GM19455 (cell line): ENCODE data around the gene SP2.

Source experiments
- ATAC-seq: cut with Tn5 transposase; IDR thresholded peaks from one replicate; pipeline ENCODE4 v1.9.1; 2021; ENCODE audit not compliant: unreplicated experiment

The SP2 gene

DNA sequence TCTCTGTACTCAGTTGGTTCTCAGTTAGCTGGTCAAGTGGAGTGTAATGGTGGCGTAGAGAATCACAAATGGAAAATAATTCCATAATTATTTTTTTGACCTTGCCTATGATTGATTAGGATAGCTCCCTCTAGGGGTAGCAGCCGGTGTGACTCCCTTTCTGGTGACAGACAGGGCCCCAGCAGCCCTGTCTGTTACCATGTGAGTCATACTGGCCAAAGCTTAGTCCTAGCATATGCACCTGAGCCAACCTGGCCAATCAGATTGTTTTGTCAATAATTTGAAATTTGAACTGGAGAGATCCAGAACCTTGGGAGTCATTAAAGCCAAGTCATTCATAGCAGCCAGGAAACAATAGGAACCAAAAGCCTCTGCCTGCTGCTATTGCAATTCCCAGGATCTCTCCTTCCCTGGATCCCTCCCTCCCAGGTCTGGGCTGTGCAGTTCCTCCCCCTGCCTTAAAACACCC is 50.9 kb downstream of the SP2 start:
- ATAC-seq = no peak

DNA sequence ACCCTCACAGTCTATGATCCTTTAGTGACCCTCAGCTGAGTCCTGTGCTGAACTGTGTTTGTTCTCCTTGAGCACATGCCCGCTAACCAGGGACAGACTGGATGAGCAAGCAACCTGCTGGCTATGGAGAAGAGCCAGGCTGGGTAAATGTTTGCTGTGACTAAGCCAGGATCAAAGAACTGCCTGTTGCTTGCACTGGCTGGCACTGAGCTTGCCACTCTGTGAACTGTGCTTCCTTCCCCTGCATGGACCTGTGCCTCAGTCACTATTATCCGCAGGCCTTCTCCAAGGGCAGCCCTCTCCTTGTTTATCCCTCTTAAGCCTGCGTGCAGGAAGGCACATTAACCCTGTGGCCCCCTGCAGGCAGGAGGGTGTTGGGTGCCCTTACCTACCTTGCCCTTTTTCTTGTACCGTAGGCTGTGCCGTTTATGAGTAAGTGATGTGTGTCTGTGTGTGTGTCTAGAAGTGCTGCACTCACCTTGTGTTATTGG is 52.7 kb downstream of the SP2 start:
- no peak for ATAC-seq

DNA sequence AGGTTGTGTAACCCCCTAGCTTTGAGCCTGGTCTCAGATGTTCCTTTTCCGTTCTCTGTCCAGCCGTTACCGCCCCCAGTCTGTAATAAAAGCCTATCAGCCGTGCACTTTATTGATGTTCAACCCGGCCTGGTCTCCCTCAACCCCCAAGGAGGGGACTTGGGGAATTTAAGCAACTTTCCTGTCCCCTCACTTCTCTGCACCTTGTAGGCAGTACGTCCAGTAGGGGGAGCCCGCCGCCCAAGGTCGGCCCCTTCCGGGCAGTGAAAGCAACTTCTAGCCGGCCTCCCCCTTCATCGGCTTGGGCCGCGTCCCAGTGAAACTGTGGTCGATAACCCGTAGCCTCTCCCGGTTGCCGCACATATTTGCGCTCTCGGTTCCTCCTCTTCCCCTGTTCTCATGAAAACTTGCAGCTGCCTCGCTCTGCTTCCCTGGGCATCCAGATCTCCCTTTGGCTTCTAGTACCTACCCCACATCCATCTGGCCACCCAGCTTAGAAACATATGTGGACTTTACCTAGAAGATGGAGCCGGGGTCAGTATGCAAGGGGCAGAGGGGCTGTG is 53.2 kb downstream of the SP2 start:
- peak; percentile 65 for ATAC-seq

DNA sequence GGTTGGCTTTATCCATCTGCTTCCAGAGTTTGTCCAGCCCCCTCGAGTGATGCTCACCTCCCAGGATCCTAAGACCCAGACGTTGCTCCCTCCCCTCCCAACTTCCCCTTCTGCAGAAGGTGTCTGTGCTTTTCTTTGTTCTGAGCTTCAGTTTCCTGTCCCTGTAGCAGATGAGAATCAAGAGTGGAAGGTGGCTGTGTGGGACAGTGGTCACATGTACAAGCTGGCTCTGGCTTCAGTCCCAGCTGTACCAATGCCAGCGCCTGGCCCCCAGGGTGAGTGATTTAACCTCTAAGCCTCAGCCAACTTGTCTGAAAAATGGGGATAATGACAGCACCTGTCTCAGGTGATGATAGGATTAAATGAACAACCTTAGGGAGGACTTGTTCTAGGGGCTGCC is 53.9 kb downstream of the SP2 start:
- ATAC-seq = no peak

DNA sequence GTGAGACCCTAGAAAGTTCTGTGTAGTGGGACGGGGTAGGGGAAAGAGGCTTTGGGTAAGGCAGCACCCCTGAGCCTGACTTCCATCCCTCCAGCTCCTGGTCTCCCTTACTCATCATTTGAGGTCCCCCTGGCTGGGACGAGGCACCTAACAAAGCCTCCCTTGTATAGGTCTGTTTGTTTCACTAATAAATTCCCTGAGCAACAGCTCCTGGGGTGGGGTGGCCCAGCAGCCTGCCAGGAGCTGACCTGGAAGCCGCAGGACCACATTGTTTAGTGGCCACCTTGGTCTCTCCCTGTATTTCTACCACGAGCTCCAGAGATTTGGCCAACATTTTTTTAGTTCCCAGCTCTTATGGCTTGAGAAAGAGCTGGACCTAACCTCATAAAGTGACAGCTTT is 54.4 kb downstream of the SP2 start:
- no peak for ATAC-seq

DNA sequence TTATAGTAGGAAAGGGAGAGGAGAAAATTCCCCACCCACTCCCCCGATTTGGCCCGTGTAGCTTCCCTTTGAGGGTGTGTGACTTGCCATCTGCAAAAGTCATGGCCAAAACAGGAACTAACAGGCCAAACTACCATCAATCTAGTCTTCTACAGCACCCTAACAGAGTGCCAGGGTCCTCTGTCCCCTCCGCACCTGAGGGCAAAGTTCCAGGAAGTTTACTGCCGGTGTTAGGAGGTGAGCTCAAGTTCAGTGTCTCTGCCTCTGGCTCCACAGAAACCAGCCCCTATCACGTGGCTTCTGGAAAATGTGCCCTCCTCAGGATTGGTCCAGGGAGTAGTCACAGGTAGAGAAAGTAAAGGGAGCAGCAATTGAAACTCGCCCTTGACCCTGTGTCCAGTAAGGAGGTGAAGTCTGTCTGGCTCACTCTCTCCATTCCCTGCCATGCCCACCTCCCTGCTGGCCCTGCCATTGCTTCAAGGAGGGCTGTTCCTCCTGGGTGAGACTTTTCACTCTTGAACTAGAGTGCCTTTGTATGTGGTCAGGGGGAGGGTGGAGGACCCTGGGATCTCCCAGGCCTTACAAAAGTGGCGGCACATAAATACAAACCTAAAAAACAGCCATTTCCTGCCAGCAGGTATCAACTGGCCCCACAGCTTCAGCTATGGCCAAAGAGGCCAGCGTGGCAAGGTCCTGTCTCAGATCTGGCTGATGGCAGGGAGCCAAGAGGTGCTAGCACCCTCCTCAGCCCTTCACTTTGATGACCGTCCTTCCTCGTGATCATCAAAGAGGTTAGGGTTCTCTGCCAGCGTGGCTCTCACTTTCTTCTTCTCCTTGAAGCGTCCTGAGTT is 56.4 kb downstream of the SP2 start:
- no peak for ATAC-seq

DNA sequence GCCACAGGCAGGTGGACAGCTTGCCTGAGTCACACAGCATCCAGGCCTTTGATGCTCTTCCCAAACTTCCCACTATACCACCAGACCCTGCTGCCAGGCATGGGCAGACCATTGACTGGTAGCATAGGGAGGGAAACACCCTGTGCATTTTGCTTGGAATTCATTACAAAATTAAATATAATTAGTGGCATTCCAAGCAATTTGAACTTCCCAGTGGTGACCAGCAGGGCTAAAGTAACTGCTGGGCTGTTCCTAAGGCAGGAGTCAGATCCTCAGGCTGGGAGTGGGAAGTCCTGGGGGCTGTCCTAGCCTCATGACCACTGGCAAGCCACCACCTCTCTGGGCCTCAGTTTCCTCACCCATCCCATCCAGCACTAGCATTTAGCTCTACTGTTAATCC is 57.9 kb downstream of the SP2 start:
- no peak for ATAC-seq

DNA sequence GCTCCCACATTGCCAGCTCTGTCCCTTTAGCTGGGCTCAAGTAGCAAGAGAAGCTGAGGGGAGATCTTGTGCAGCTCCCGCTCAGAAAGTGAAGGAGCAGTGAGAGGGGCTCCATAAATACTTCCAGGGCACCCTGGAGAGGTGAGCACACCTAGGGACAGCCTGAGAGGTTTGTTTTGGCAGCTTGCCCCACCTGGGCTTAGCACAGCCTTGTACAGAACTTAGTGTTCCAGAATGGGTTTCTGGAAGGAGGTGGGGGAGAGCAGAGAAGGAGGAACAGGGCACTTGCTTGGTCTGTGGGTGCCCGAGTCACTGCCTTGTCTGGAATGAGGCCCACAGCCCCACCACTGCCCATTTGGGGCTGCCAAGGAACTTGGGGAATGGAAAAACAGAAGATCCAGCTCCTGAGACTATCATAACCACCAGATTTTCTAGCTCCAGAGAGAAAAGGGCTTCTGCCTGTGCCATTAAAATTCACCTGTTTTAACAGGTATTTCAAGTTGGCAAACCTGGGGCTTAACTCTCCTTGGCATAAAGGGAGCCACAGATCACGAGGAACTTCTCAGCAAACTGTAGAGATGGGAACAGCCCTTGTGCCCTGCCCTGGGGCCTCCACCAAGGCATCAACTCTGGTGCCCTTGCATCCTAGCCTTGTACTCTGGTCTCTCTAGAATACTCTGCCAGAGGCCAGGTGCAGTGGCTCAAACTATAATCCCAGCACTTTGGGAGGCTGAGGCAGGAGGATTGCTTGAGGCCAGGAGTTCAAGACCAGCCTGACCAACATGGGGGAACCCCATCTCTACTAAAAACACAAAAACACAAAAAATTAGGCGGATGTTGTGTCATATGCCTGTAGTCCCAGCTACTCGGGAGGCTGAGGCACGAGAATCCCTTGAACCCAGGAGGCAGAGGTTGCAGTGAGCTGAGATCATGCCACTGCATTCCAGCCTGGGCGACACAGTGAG is 59.7 kb downstream of the SP2 start:
- no peak for ATAC-seq

DNA sequence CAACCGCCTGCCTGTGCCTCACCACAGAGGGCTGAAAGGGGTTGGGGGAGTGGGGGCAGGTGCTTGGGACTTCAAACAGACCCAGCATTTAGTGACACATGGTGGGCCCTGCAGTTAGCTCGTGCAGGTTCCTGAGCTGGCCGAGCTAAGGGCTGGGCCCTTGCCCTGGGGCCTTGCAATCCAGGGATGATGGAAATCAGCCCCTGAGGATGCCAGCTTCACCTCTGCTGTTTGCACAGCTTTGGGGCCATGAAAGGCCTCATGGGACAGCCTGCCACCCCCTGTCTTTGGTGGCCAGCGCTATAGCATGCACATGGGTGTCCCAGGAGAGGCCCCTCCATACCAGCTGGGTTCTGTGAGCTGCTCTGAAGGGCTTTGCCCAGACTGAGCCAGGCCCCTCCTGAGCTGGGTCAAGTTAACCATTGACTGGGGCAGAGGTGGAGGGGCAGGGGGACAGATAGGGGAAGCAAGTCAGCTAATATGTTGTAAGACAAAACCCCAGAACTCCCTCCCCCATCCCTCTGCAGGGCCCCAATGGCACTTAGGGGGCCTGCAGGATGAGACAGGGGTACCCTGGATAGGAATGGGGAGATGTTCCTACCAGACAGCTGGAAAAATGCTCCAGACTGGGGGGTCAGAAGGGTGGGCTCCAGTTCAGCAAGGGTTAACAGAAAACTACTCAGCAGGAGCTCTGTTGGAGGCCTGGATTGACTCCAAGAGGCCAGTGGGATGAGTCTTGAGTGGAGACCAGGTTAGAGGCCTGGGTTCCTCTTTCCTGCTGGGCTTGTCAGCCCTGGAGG is 61.0 kb downstream of the SP2 start:
- ATAC-seq = no peak

DNA sequence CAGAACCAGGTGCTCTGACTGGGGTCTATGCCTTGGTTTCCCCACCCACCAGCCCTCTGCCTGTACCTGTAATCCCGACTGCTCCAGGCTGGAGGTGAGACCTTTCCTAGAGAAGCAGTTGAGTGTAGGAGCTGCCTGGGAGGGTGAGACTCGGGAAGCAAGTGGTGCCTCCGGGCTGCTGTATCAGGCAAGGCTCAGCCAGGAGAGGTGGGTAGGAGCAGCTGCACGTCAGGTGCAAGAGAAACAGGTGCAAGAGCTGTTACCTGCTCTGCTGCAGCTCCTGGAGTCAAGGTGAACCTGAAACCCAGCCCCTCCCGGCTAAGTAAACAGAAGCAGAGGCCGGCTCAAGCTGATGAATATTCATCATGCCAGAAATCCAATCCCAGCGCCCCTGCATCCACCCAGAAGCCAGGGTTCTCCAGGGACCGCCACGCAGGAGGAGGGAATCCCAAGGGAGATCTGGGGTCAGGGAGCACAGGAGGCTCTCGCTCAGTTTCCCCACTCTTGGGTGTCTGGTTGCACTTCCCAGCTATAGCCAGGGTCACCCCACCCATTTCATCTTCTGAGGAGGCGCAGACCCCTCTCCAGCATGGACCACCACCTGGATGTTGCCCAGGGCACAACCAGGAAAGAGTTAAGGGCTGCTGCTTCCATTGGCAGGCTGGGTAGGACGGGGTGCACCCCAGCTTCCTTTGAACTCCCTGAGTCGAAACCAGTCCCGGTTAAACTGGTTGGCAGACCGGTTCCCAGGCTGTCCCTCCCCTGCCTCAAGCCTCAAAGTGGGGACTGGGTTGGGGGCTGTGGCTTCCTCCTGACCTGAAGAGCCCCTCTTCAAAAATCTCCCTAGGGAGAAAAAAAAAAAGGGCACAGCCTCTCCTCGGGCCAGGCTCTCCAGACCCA is 61.8 kb downstream of the SP2 start, which contains the start of gene PRR15L:
Gene PRR15L (minus strand): TSS at position 293 of the 900 bp plus-strand sequence. CDS start 4,649 bp downstream, outside the sequence.
- no peak for ATAC-seq

DNA sequence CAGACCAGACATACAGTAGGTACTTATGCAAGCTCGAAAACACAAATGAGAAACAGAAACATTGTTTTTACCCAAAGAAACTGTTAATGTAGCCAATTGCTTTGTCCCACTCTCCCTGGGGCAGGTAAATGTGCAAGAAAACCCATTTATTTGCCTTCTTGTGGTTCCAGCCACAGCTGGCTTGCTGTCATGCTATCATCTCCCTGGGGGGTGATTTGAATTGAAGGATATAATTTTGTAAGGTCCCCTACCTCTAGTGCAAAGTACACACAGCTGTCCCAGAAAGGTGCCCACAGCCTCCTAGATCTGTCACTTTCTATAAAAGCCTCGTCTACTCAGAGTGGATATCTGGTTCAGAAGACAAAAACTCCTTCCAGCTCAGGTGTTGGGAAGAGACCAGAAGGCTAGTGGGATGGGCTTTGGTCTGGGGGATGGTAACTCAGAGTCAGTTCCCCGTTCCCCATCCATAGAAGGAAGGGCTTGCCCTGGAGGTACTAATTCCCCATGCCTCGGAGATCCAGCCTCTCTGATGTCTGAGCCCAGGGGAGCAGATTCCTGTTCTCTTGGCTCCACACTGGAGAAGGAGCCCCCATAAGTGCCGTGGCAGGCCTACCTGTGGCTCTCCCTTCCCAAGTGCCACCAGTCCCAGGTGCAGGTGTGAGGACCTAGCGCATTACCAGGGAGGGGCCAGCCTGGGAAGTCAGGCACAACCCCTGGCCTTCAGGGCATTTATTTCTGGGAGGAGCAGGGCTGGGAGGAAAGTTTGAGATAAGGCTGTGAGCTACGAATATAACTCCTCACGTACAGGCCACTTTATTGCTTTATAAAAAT is 64.0 kb downstream of the SP2 start:
- no peak for ATAC-seq

DNA sequence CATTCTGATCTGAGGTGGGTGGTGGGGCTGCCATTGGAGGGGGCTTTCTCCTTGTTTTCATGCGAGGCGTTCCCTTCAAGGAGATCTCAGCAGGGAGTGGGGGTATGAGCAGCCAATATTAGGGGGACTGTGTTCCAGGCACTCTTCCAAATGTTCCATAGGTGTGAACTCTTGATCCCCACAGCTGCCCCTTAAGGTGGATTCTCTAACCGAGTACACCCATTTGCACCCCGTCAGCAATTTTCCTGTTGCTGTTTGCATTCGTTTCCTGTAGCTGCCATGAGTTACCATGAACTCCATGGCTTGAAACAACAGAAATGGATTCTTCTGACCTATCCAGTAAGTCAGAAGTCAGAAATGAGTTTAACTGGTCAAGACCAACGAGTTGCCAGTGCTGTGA is 65.4 kb downstream of the SP2 start:
- no peak for ATAC-seq

DNA sequence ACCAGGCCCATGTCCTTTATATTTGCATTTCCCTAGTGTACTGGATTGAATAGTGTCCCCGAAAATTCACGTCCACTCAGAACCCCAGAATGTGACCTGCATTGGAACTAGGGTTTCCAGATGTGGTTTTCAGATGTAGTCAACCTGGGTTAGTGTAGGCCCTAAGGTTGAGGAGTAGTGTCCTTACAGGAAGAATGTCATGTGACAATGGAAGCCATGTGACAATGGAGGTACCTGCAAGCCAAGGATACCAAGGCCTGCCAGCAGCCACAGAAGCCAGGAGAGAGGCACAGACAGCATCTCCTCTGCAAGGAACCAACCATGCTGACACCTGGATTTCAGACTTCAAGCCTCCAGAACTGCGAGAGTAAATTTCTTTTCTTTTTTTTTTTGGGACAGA is 66.9 kb downstream of the SP2 start:
- ATAC-seq = no peak

DNA sequence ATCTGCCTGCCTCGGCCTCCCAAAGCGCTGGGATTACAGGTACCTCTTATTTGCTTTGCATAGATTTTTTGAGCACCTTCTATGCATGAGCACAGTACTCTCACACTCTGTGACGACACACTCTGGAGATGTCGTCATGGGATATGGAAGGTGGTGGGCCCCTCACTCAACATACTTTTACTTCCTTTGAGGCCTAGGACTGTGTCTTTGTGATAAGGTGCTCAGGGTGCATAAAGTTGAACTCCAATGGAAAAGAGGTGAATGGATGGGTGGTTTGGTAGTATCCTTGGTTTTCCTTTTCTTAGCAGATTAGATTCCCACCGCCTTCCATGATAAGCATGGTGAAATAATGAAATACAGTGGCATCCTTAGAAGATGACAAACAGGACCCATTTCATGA is 68.8 kb downstream of the SP2 start:
- ATAC-seq = no peak

DNA sequence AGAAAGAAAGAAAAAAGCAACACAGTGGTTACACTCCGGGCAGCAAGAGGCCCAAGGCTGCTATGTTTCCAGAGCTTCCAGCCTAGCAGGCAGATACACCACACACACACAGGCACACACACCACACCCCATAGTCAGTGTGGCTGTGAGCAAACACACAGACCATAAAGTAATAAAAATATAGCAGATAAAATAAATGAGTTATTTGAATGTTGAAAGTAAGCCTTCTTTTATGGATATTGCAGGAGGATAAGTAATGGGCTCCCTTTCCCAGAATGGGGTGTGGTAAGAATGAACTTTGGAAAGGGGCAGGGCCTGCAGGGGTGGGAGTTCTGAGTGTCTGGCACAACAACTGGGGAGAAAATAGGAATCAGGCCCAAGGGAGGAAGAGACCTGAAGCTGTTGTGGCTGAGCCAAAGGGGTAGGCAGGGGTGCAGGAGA is 70.1 kb downstream of the SP2 start:
- ATAC-seq = no peak

DNA sequence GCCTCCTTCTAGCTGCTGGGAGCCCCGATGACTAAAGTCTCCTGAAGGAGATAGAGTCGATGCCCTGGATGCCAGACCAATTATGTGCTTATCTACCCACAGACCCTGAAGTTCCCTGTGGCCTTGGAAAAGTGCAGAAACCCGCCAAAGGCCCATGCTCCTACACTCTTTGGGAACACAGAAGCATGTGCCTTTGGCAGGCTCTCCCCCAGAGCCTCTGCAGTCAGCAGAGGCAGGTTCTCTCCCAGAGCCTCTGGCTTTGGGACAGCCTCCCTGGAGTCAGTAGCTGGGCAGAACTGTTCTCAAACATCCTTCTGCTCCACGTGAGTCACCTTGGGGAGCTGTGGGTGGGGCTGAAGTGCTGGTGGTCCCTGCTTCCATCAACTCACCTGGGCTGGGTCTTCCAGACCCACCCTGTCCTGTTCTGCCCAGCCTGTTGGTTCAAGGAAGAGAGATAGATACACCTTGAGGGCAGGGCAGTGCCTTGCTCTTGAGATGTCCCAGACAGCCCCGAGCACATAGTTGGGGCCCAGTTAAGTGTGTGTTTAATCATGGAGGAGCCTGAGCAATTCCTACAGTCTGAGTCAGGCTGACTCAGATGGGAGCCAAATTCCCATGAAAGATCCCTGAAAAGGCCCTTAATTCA is 71.7 kb downstream of the SP2 start:
- ATAC-seq = no peak

DNA sequence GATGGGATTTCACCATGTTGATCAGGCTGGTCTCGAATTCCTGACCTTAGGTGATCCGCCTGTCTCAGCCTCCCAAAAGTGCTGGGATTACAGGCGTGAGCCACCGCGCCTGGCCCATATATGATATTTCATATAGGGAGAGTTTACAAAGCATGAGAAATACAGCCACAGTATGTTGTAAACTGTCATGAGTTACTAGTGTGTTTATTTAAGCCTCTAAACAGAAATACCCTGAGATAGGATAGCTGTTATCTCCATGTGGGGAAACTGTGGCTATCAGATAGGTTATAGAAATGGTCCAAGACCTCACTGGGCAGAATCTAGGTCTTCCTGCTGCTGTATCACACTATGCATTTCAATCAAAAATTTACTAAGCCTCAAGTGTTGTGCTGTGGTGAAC is 72.8 kb downstream of the SP2 start:
- ATAC-seq = no peak
